GM21529 (cell line): ENCODE results near the gene ATG4B.
A peak's percentile ranks its signal among the peaks of the same experiment; 100 is the strongest.

Source experiments
- ATAC-seq: cut with Tn5 transposase; IDR thresholded peaks from one replicate; pipeline ENCODE4 v1.9.1; 2021; ENCODE audit not compliant: unreplicated experiment

The ATG4B gene

DNA sequence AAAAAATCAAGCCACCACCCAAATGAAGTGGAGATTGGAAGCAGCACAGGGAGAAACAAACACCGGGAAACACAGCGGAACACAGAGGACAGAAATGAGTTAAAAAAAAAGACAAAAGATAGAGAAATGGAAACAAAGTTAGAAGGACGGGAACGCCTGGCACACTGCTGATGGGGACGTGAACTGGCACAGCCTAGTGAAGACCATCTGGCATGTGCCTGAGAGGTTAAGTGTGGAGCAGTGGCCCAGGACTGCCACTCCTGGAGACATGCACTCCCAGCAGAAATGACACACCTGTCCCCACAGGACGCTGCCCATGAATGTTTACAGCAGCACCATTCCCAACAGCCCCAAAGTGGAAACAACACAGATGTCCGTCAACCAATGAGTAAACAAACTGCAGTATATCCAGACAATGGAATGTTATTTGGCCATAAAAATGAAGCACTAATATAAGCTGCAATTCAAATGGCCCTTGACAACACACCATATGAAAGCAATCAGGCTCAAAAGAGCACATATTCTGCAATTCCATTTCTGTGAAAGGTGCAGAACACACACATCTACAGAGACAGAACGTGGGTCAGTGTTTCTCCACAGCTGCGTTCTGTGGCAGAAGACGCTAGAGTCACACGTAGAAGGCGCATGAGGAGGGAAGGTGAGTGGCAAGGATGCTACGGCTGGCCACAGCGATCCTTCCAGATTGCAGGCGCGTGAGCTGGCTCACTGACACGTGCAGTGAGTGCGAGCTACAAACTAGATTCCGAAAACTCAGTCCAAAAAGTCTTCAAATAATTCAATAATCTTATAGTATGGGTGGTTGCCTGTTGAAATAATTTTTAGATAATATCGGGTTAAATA is 25.1 kb upstream of the ATG4B start:
- no peak for ATAC-seq

GRCh38 chr2:241613017-241613780 is 24.3 kb upstream of the ATG4B start:
- ATAC-seq, result no peak

- no peak for ATAC-seq
Observed at GRCh38 chr2:241615041-241615440, 22.5 kb upstream of the ATG4B start.

DNA sequence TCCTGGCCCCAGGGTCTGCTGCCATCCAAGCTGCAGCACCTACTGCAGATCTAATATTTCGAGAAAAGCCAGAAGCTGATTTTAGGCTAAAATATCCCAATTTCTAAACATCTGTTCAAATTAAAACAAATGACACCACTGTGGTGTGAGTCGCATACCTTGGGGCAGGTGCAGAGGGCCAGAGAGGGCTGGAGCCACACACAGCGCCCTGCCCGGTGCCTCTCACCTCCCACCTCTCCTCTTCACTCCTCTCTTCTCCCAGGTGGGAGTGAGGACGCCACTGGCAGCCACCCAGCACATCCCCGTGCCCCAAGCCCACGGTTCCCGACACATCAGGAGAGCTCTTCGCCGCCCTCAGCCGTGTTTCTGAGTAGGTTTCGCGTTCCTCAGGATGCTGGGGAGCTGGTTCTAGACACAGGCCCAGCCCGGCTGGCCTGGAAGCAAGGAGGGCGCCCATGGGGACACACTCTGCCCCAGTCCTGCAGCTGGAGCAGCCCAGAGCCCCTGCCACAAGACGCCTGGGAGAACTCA is 21.9 kb upstream of the ATG4B start:
- no peak for ATAC-seq

GRCh38 chr2:241616168-241617125 is 21.0 kb upstream of the ATG4B start:
- no peak for ATAC-seq

GRCh38 chr2:241617431-241618154 is 19.9 kb upstream of the ATG4B start:
- ATAC-seq, result peak; percentile 62

DNA sequence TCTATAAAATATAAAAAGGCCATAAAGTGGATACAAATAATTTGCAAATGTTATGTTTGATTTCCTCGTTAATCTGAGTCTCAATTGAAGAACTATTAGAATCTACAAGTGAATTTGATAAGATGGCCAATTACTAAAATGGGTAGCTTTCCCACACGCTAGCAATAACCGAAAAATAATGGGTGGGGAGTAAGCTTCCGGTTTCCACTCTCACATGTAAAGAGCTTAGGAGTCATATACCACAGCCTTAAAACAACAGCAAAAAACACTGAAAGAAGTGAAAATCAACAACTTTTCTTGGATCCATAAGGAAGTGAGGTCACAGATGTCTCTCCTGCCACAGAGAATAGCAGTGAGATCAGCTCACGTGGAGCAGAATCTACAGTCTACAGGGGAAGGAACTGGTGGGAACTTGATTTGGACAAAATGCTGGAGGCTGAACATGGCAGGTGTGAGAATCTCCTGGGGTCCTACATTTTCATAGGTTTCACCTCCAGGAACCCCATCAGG is 19.1 kb upstream of the ATG4B start:
- ATAC-seq, result no peak

GRCh38 chr2:241618829-241619228 is 18.7 kb upstream of the ATG4B start:
- no peak for ATAC-seq

- ATAC-seq, result no peak
Observed at GRCh38 chr2:241619597-241620418, 17.7 kb upstream of the ATG4B start.

- ATAC-seq, result no peak
Observed at GRCh38 chr2:241620419-241620769, 17.1 kb upstream of the ATG4B start.

DNA sequence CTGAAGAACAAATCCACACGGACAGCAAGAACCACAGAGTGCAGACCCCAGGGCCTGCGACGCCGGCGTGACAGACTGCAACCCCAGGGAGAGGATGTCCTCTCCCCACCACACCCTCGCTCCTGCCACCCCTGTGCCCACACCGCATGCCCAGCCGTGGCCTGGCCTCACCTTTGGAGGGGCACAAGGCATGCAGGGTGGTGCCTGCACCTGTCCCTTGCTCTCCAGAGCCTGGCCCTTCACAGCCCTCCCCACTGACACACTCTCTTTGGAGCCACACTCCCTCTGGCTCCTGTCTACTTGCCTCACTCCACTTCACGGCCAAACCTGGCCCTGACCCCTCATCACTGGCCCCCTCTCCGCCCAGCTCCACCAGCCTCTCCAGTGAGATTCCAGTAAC is 9.8 kb upstream of the ATG4B start:
- ATAC-seq, result no peak

DNA sequence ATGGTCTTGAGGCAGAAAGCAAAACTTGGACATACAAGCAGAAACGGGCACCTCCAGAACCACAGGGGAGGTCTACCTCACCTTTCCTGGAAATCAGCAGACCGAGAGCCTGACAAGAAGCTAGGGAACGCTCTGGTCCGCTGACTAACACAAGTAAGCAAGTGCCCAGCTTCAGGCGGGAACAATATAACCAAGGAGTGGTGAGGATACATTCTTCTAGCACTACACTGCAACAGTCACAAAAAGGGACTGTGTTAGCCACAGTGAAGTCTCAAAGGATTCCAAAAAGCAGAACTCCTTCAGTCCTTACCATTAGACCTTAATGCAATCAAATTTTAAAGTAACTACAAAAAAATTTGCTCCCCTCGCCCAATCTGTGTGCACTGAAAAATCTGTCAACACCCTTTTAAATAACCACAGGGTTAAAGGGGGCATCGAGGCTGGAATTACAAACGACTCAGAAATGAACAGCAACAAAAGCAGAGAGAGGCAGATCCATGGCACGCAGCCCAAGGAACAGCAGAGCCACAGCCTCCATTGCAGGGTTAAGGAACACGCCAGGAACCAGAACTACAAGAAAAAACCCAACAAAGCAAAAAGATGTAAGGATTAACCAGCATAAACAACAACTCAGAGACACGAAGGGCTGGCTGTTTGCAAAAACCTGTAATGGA is 7.6 kb upstream of the ATG4B start:
- ATAC-seq, result no peak

- no peak for ATAC-seq
Observed at GRCh38 chr2:241632478-241633325, 4.8 kb upstream of the ATG4B start.

DNA sequence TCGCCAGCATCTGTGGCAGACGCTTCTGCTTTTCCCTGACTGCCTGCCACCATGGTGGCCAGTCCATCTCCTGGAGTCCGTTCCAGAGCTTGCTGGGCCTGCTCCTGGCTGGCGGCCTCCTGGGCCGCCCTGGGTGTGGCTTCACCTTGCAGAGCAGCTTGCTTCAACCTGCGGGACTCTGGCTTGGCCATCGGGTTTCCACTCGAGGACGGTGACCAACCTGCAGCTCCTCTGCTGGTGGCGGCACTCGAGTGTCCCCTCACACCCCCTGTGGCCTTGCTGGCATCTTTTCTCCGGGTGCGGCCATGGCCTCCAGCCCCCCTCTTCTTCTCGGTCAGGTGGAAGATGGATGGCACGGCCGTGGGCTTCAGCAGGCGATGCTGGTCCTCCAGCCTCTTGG is 3.9 kb upstream of the ATG4B start:
- ATAC-seq, result no peak

DNA sequence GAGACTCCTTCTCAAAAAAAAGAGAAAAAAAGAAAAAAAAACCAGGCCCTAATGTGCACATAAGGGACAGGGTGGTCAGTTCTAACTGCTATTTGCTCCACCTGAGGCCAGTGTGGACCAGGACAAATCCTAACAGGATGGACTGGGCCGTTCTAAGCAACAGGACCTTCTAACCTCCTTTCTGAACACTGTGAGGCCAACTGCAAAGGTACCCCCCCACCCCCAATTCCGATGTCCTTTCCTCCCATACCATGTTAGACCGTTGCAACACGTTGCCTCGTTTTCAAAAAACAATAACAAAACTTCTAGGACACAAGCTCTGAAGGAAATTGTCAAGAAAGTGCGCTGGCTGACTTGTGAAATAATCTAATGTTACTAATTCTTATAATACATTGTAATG is 1.7 kb upstream of the ATG4B start:
- ATAC-seq, result no peak

- peak; percentile 36 for ATAC-seq
Observed at GRCh38 chr2:241636182-241637017, 1.1 kb upstream of the ATG4B start.
